GM12878 (cell line): ENCODE measurements around the gene DIP2C. TPM values are rescaled to one million over a fixed set of nuclear protein-coding genes. Genes with fewer than 3 reads are reported as not detected.

Experiments
- ATAC-seq: fragments of 200-7000 bp; cut with Tn5 transposase; 3 replicates; pipeline ENCODE4 v1.9.1; 2020; ENCODE audit warnings: mild to moderate bottlenecking, moderate library complexity
- BruUV-seq: library from RNA; stranded (reverse); fragments of 400-500 nt; replicated peaks from 2 replicates; lab custom pipeline; 2021; lab: Mats Ljungman, UMichigan
- CTCF ChIA-PET: fragments of 300-600 bp; sonication (Branson Sonifier 250); formaldehyde crosslinking; extraction: SDS; loops from one replicate; lab custom pipeline; 2021; ENCODE audit warnings: inconsistent platforms; lab: Yijun Ruan, JAX
- POLR2A ChIA-PET: fragments of 350-600 bp; formaldehyde crosslinking; extraction: SDS; loops from one replicate; lab custom pipeline; 2021; ENCODE audit warnings: inconsistent platforms; lab: Charles Lee
- RAD21 ChIA-PET: fragments of 300-600 bp; sonication (Branson Sonifier 250); formaldehyde crosslinking; loops from one replicate; lab custom pipeline; 2023; ENCODE audit warnings: antibody characterized with exemption; ENCODE audit not compliant: unreplicated experiment; lab: Charles Lee
- SMC1A ChIA-PET: fragments of 300-600 bp; sonication (Branson Sonifier 250); formaldehyde crosslinking; loops from one replicate; lab custom pipeline; 2023; ENCODE audit not compliant: unreplicated experiment, uncharacterized antibody; lab: Charles Lee
- DNase-seq: peaks from one replicate; pipeline ENCODE4 v3.0.0-alpha.2; 2011; ENCODE audit warnings: low read depth, low spot score
- FAIRE-seq: peaks from 3 replicates; lab custom pipeline; 2011; peaks lifted over from hg19 to GRCh38; lab: Jason Lieb, UNC
- H2AFZ ChIP-seq: 2 replicates; pipeline ENCODE4 v1.6.0; 2011; ENCODE audit warnings: low read depth, low read length, control low read depth; ENCODE audit not compliant: control insufficient read depth
- H3K27ac ChIP-seq: 2 replicates; pipeline ENCODE4 v1.5.1; 2011; ENCODE audit warnings: control low read depth; ENCODE audit not compliant: control insufficient read depth, insufficient read depth
- H3K27me3 ChIP-seq, 2 experiments: replicated peaks in 1 of 2; 2 replicates each; pipeline versions ENCODE4 v1.6.0 to v1.6.1; 2011; ENCODE audit warnings: low read length in 1 of 2; ENCODE audit not compliant: control insufficient read depth in 2 of 2, insufficient read depth in 2 of 2
- H3K36me3 ChIP-seq, 2 experiments: 2 replicates each; pipeline ENCODE4 v1.5.1; 2011; ENCODE audit warnings: low read length in 1 of 2; ENCODE audit not compliant: control insufficient read depth in 2 of 2, insufficient read depth in 2 of 2
- H3K4me1 ChIP-seq: 2 replicates; pipeline ENCODE4 v1.6.1; 2011; ENCODE audit warnings: mild to moderate bottlenecking, low read length, moderate library complexity, mixed read lengths; ENCODE audit not compliant: control insufficient read depth, insufficient read depth
- H3K4me2 ChIP-seq: 2 replicates; pipeline ENCODE4 v1.6.0; 2011; ENCODE audit warnings: control low read depth; ENCODE audit not compliant: control insufficient read depth, insufficient read depth
- H3K4me3 ChIP-seq: fragments of 200-600 bp; sonication (generic); 2 replicates; pipeline ENCODE4 v1.5.1; 2016
- H3K79me2 ChIP-seq: 2 replicates; pipeline ENCODE4 v1.6.0; 2011; ENCODE audit warnings: low read length; ENCODE audit not compliant: control insufficient read depth, insufficient read depth
- H3K9ac ChIP-seq: 2 replicates; pipeline ENCODE4 v1.8.0; 2011; ENCODE audit warnings: low read length, control low read depth, mixed read lengths; ENCODE audit not compliant: control insufficient read depth, insufficient read depth
- H3K9me3 ChIP-seq: replicated peaks from 3 replicates; pipeline ENCODE4 v1.5.1; 2011; ENCODE audit warnings: mild to moderate bottlenecking, low read length; ENCODE audit not compliant: control insufficient read depth, insufficient read depth
- H4K20me1 ChIP-seq: 2 replicates; pipeline ENCODE4 v1.6.0; 2011; ENCODE audit not compliant: control insufficient read depth, insufficient read depth
- ASH2L ChIP-seq: fragments of 300-600, 200-600 bp; sonication (generic); IDR thresholded peaks from 2 replicates; pipeline ENCODE4 v1.6.1; 2017; ENCODE audit warnings: low read depth, mild to moderate bottlenecking, borderline replicate concordance
- CTCF ChIP-seq, 3 experiments: IDR thresholded peaks in 2 of 3; conservative IDR thresholded peaks in 1 of 3; 2 replicates each; pipeline ENCODE4 v1.5.1; 2011; ENCODE audit warnings: low read depth in 3 of 3, low read length in 3 of 3, mild to moderate bottlenecking in 3 of 3, control low read depth in 2 of 3, moderate library complexity in 2 of 3, inconsistent platforms in 1 of 3, mixed read lengths in 1 of 3; ENCODE audit not compliant: control insufficient read depth in 2 of 3, insufficient read depth in 1 of 3; ENCODE audit errors: extremely low read depth in 1 of 3
- ELK1 ChIP-seq: IDR thresholded peaks from 2 replicates; pipeline ENCODE4 v1.6.1; 2012; ENCODE audit warnings: low read depth, low read length, improper control_type of control experiment
- FOS ChIP-seq: IDR thresholded peaks from 3 replicates; pipeline ENCODE4 v1.6.1; 2011; ENCODE audit warnings: borderline replicate concordance; ENCODE audit not compliant: insufficient read length; ENCODE audit errors: extremely low read depth
- JUNB ChIP-seq: IDR thresholded peaks from 2 replicates; pipeline ENCODE4 v1.6.1; 2016; ENCODE audit warnings: antibody characterized with exemption, mild to moderate bottlenecking
- KLF5 ChIP-seq: fragments of 450-650 bp; IDR thresholded peaks from 2 replicates; pipeline ENCODE4 v1.6.1; 2014; ENCODE audit warnings: mild to moderate bottlenecking; ENCODE audit not compliant: partially characterized antibody
- MLLT1 ChIP-seq: fragments of 450-650 bp; IDR thresholded peaks from 2 replicates; pipeline ENCODE4 v1.6.1; 2016; ENCODE audit warnings: mild to moderate bottlenecking
- MXI1 ChIP-seq: fragments of 150-350 bp; IDR thresholded peaks from 2 replicates; pipeline ENCODE4 v1.6.1; 2011; ENCODE audit warnings: low read depth, mild to moderate bottlenecking, inconsistent platforms, low read length, improper control_type of control experiment
- NRF1 ChIP-seq: conservative IDR thresholded peaks from 2 replicates; pipeline ENCODE4 v1.6.1; 2011; ENCODE audit warnings: mild to moderate bottlenecking, low read depth, low read length, improper control_type of control experiment
- SIN3A ChIP-seq: IDR thresholded peaks from 2 replicates; pipeline ENCODE4 v1.6.1; 2012; ENCODE audit warnings: low read depth, low read length, improper control_type of control experiment
- SRF ChIP-seq, 2 experiments: IDR thresholded peaks; 2 replicates each; pipeline ENCODE4 v1.6.1; 2011; ENCODE audit warnings: low read depth in 2 of 2, low read length in 2 of 2, mild to moderate bottlenecking in 1 of 2, moderate library complexity in 1 of 2
- TCF12 ChIP-seq: IDR thresholded peaks from 2 replicates; pipeline ENCODE4 v1.6.1; 2011; ENCODE audit warnings: low read depth, mild to moderate bottlenecking, low read length
- ZNF217 ChIP-seq: fragments of 450-650 bp; IDR thresholded peaks from 2 replicates; pipeline ENCODE4 v1.6.1; 2017; ENCODE audit warnings: antibody characterized with exemption, mild to moderate bottlenecking
- ZSCAN29 ChIP-seq: fragments of 450-650 bp; IDR thresholded peaks from 2 replicates; pipeline ENCODE4 v1.6.1; 2017; ENCODE audit warnings: mild to moderate bottlenecking, moderate library complexity
- WGBS: methylation state at CpG from one replicate; pipeline ENCODE4 v1.1.6; 2016; ENCODE audit warnings: low lambda C conversion rate; ENCODE audit not compliant: insufficient replicate concordance, insufficient coverage; ENCODE audit errors: missing lambda C conversion rate; 5-methylcytosine and 5-hydroxymethylcytosine counted together
- in situ Hi-C: fragments of 300-500 bp; cut with MboI; formaldehyde crosslinking; loops from 9 replicates; pipeline ENCODE4 v1.14.3; 2018; ENCODE audit warnings: mixed read lengths
- intact Hi-C: fragments of 100-400 bp; cut with micrococcal nuclease; formaldehyde crosslinking; loops from one replicate; pipeline ENCODE4 v1.14.2; 2022; ENCODE audit not compliant: unreplicated experiment
- polyA plus RNA-seq, 11 experiments: library from polyadenylated mRNA; depleted of rRNA in 4 of 11; unstranded in 6 of 11; stranded (reverse) in 5 of 11; fragments of >200 nt; fragmentation: Nextera tagmentation in 4 of 11; fragmentation: Illumina TruSeq in 1 of 11; extraction: Ambion mirVana in 4 of 11; extraction: Trizol in 1 of 11; gene quantifications; 1 replicate in 1 of 11; 2 replicates in 10 of 11; pipeline versions ENCODE4 v1.2.1 to v1.2.3, GENCODE V29; 2011 to 2016; ENCODE audit warnings: inconsistent platforms in 2 of 11, missing spikeins in 2 of 11, low read depth in 1 of 11
- total RNA-seq, 4 experiments: library from RNA; depleted of rRNA in 3 of 4; stranded (reverse); fragments of >200 nt in 3 of 4; fragmentation: Illumina TruSeq in 1 of 4; extraction: Trizol in 1 of 4; gene quantifications; 2 replicates each; pipeline versions ENCODE4 v1.2.1 to v1.2.3, GENCODE V29; 2013 to 2021

The DIP2C gene
- total and polyA plus RNA-seq, 10 of the 15 experiments (the other 5 are each of a cell fraction or from before 2014, with no cell fraction given), result 0.01 to 0.10 (median 0.06) TPM

- Histone ChIP-seq H3K4me1 (no peaks in the 10 kb centered on the region), H3K79me2 (no peaks in the 10 kb centered on the region), H3K36me3 (no peaks in the 10 kb centered on the region; a peak in 1 of 4 replicates), H3K27ac (no peak overlapping the region), H2AFZ (no peak overlapping the region), H4K20me1 (no peaks in the 10 kb centered on the region), H3K4me3 (no peak overlapping the region), H3K9me3 (no peaks in the 10 kb centered on the region), H3K27me3 (no peaks in the 10 kb centered on the region), H3K9ac (no peak overlapping the region)
- RAD21 ChIA-PET, result no interaction called here
- SMC1A ChIA-PET, result no interaction called here
- WGBS, result 88% methylated on average over 9 of the region's 9 CpGs
- POLR2A ChIA-PET, result no interaction called here
- CTCF ChIA-PET, result interaction anchor here (0.6 to 1.2 kb wide), 3 partner anchors 14 to 28 kb away, joined by 3 to 5 read pairs (median 3); no protein-coding TSS in a partner anchor
- intact Hi-C loops, result no loop called here
- no peak for DNase-seq
- no peak for TF ChIP-seq TCF12
- TF ChIP-seq CTCF (IDR thresholded peaks at IDR 0.05 in 2 of 3, conservative IDR thresholded peaks at IDR 0.05 in 1 of 3; ENCODE audit: control insufficient read depth in 2 of 3, extremely low read depth in 1 of 3, insufficient read depth in 1 of 3, low read depth in 3 of 3, low read length in 3 of 3), result peak in 2 of 3 experiments; percentile 20 to 33; a peak in 1 of 6 replicates
- TF ChIP-seq, all 136 proteins: peak for 1
- no TSS peak for BruUV-seq
- in situ Hi-C loops, result no loop called here
- FAIRE-seq (no peak), ATAC-seq (0 out of 3 replicates have a peak, but pooled peaks have one; percentile 36)
- H3K4me2 ChIP-seq, result no peak overlapping the region
Measured at GRCh38 chr10:230758-231157, 458.7 kb downstream of the DIP2C start.

GRCh38 chr10:228366-228765 lies 461.1 kb downstream of the DIP2C start:
- intact Hi-C loops, result no loop called here
- TF ChIP-seq KLF5, result no peak
- TF ChIP-seq ELK1, result no peak
- TF ChIP-seq ASH2L, result no peak
- no peak for TF ChIP-seq SIN3A
- TF ChIP-seq SRF (IDR thresholded peaks at IDR 0.05; ENCODE audit: low read depth in 2 of 2, low read length in 2 of 2), result no peak
- no peak for TF ChIP-seq NRF1
- TF ChIP-seq ZSCAN29, result no peak
- no peak for TF ChIP-seq ZNF217
- TF ChIP-seq MLLT1, result no peak
- no peak for TF ChIP-seq FOS
- no peak for TF ChIP-seq MXI1
- TF ChIP-seq JUNB, result no peak

More at GRCh38 chr10:228366-228765, 461.1 kb downstream of the DIP2C start:
- no peak overlapping the region for H3K4me3 ChIP-seq
- ChIA-PET RAD21 (no interaction called here), SMC1A (interaction anchor here (0.8 kb wide), 1 partner anchor 11 kb away, joined by 5 read pairs; no protein-coding TSS in a partner anchor), CTCF (no interaction called here), POLR2A (no interaction called here)
- H3K4me2 ChIP-seq, result no peak overlapping the region
- no peaks in the 10 kb centered on the region for H4K20me1 ChIP-seq
- DNase-seq (no peak), ATAC-seq (no peak), FAIRE-seq (no peak)
- BruUV-seq, result no TSS peak
- no peaks in the 10 kb centered on the region for H3K9me3 ChIP-seq
- WGBS, result 94% methylated on average over 6 of the region's 6 CpGs
- H3K4me1 ChIP-seq, result no peaks in the 10 kb centered on the region
- H3K9ac ChIP-seq, result no peak overlapping the region
- no peak overlapping the region for H3K27ac ChIP-seq
- no peak overlapping the region for H2AFZ ChIP-seq
- no peaks in the 10 kb centered on the region for H3K36me3 ChIP-seq
- no peaks in the 10 kb centered on the region for H3K27me3 ChIP-seq
- no peaks in the 10 kb centered on the region for H3K79me2 ChIP-seq
- in situ Hi-C loops, result no loop called here
